Liver (tissue), 3 donors: Measurements from ENCODE around the gene PERCC1.

ENCODE experiments used
- CTCF ChIP-seq: fragments of 150-350 bp; IDR thresholded peaks from 2 replicates; pipeline ENCODE4 v1.5.1; 2017; ENCODE audit warnings: improper control_type of control experiment, low read depth, low read length; ENCODE audit not compliant: missing input control
- FOXA1 ChIP-seq: IDR thresholded peaks from 2 replicates; pipeline ENCODE4 v1.6.1; 2016; ENCODE audit warnings: antibody characterized with exemption
- GABPA ChIP-seq, 2 donors: IDR thresholded peaks in 1 of 2; conservative IDR thresholded peaks in 1 of 2; 2 replicates each; pipeline ENCODE4 v1.6.1; 2016; ENCODE audit warnings: antibody characterized with exemption in 2 of 2, mild to moderate bottlenecking in 1 of 2, moderate library complexity in 1 of 2
- RXRA ChIP-seq, 2 donors: IDR thresholded peaks; 2 replicates each; pipeline ENCODE4 v1.6.1; 2017 to 2018; ENCODE audit warnings: antibody characterized with exemption in 2 of 2, mild to moderate bottlenecking in 1 of 2
- YY1 ChIP-seq: IDR thresholded peaks from 2 replicates; pipeline ENCODE4 v1.6.1; 2016; ENCODE audit warnings: antibody characterized with exemption, mild to moderate bottlenecking
- donor health status: healthy.
- donor health status: healthy.

- no peak for TF ChIP-seq CTCF
- no peak for TF ChIP-seq GABPA (IDR thresholded peaks at IDR 0.05 in 1 of 2, conservative IDR thresholded peaks at IDR 0.05 in 1 of 2)
- TF ChIP-seq YY1 = no peak
- TF ChIP-seq RXRA (IDR thresholded peaks at IDR 0.05) = no peak
- TF ChIP-seq FOXA1 = no peak
These were observed 10.5 kb downstream of the PERCC1 start for GRCh38 chr16:1441391-1441829.
